ENCODE data around the gene OR6S1.
A peak's percentile ranks its signal among the peaks of the same experiment; 100 is the strongest.
"Not testable (repeated sequence)": the region's sequence is repeated elsewhere in the genome, so short reads cannot be mapped to it uniquely, and the experiment has no call there.

The OR6S1 gene

DNA sequence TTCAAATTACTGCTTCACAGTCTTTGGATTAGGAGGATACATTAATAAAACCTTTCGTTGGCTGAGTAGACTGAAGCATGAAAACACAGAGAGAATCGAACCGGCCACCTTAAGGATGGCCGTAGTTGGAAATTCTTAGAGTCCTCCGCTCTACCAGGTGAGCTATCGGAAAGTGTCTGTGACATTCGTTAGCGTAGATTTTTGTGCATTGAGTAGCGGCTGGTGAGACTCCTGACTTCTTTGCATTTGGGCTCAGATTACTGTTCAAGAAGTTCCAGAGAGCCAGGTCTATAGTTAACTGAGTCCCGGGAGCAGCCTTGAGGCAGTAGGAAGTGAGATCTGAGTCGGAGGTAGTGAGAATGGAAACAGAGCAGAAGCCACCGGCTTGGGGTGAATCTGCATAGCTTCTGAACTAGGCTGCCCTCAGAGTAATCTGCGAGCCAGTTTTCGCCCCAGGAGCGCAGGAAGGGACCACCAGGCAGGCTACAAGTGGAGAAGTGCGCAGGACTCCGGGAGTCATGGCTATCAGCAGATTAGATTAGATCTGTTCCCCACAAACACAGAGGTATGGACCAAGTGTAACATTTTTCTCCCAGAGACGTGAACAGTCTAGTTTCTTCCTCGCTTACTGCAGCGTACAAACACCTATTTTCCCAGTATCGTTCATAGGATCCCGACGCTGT, 11.0 kb downstream of the OR6S1 start:
- FAIRE-seq, result no peak

DNA sequence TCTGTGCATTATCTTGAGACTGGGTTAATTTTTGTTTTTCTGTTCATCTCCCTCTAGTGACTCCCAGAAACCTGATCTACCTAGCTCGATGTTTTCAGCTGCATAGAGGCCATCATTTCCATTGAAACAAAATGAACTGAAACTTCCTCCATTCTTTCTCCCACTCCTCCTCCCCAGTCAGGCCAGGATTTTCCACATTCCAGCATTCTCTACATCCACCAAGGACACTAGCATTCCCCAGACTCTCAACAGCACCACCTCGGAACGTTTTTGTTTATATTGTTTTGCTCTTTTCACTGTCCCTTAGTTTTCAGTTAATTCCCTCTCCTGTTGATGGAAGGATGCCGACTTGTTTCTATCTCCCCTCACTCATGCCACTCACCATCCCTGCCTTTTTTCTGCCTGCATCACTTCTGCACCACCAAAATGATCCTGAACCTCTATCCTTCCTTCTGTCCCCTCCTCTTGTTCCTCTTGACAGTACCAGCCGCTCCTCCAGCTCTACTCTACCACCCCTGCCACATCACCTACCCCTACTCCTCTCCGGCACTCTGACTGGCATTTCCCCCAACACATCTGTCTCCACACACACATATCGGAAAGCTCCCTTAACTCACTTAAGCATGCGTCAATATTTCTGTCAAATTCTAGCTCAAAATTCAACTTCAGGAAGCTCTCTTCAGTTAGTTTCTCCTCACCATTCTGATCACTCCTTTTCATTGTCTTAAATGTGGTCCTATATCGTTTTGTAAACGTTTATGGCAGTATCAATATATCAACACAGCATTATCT, 13.2 kb downstream of the OR6S1 start:
- FAIRE-seq, result no peak

DNA sequence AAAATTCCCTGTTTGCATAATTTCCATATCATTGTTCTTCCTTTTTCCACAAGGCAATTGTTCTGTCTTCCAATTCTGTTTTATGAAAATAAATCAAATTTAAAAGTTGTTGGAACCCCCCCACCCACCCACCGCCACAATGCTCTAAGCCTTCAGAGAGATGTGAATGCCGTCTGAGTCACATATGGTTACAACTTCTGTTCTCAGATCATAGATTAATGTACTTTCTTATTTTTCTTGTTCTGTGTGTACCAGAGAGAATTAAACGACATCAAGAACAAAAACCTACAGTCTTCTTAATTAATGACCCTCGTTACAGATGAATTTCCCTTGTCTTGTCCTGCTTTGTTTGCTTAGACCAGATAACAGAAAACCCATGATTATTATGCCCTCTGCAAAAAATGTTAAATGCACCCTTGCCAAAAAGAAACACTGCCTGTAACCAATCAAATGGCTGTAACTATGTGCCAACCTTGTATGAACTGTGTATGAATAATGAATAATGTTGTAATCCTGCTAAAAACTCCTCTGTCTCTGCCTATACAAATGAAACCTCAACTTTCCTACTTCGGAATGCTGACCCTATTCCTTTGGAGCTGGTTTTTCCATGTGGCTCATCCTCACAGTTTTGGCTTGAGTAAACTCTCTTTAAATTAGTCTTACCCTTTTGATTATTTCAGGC, 14.0 kb downstream of the OR6S1 start:
- no peak for FAIRE-seq

DNA sequence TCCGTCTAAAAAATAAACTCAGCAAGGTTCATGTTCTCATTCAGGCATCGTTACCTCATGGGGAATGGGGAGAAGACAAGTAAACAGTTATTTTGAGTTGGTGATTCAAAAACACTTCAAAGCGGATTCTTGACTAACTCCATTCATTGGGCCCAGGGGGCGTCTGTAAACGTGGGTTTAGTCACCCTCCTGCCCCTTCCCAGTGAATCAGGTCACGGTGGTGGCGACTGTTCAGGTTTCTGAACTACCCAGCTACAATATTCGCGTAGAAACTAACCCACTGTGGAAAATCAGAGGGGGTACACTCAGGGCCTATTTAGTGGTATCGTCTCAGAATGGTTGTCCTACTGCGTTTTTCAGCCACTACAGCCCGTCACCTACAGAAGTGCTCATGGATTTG, 15.2 kb downstream of the OR6S1 start:
- no peak for FAIRE-seq

DNA sequence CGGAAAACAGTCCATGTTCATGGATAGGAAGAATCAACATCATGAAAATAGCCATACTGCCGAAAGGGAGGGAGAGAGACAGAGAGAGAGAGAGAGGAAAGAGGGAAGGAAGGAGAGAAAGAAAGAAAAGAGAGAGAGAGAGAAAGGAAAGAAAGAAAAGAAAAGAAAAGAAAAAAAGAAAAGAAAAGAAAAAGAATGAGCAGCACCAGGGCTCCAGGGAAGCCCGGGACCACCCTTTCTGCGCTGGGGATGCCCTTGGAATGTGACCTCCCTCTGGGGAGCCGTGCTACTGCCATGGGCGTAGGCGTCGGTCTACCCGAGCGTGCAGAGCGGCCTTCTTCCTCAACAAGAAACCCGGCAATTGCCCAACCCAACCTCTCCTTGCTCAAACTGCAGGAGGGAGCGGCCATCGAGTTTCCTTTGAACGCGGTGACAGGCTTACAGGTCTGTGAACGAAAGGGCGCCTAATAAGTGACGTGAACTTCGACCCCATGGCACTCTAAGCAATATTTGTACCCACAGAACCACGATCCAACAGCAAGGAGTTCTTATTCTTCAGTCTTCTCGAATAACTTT, 16.9 kb downstream of the OR6S1 start:
- FAIRE-seq, result no peak

DNA sequence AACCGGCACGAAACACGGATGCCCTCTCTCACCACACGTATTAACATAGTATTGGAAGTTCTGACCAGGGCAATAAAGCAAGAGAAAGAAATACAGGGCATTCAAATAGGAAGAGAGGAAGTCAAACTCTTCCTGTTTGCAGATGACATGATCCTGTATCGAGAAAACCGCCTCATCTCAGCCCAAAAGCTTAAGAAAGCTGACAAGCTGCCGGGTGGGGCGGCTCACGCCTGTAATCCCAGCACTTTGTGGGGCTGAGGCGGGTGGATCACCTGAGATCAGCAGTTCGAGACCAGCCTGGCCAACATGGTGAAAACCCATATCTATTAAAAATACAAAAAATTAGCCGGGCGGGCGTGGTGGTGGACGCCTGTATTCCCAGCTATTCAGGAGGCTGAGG, 17.7 kb downstream of the OR6S1 start:
- no peak for FAIRE-seq

DNA sequence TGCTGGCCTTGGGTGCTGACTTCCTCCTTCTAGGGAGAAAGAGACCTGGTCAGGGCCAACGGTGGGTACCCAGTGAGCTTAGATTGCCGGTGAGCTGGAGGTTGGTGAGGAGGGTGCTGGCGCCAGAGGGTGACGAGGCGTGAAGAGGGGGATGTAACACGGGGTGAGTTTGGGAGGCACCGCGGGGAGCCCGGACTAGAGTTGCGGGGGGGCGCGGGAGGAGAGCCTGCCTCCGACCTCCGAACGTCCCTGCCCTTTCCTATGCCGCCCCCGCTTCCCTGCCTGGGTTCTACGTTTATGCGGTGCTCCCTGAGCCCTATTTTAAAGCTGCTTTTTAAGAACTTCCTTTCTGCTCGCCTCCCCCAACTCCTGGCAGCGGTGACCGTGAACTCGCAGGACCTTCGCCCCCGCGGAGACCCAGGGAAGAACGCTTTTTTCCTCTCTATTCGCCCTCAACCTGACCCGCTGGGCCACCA, 18.6 kb downstream of the OR6S1 start:
- no peak for FAIRE-seq

DNA sequence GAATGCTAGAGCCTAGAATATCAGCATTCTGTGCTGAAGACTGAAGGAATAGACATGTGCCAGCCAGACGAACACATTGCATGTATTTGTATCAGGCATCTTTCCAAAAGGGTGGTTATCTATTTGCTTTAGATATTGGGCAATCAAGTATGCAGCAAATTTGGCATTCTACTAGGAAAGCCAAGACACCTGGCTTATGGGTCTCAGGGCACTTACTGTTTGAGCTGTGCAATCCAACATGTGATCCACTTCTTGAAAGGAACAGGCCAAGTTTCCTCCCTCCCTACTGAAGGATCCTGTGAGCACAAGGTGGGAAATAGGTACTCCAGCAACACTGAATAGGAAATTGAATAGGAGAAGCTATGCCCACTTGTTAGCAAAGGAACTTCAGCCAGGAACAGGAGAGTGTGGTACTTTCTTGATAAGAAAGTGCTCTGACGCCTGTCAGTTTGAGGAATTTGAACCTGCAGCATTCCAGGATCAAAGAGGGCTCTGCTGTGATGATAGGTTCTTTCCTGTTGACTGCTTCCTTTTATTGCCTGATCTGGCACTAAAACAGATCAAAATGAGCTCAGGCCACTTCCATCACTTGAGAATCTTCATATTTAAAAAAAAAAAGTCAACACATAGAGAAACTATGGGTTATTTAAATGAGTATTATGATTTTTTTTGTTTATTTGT, 20.6 kb downstream of the OR6S1 start:
- FAIRE-seq, result no peak

DNA sequence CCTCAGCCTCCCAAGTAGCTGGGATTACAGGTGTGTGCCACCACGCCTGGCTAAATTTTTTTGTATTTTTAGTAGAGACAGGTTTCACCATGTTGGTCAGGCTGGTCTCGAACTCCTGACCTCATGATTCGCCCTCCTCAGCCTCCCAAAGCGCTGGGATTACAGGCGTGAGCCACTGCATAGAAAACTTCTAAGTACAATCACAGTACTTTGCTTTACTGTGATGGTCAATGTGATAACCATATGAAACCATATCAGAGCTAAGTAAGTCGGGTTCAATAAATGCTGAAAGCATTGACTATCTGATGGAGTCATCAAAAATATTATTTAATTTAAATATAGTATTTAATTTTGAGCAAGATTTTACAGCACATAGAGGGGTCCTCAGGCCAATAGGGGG, 21.8 kb downstream of the OR6S1 start:
- not testable (repeated sequence) for FAIRE-seq

DNA sequence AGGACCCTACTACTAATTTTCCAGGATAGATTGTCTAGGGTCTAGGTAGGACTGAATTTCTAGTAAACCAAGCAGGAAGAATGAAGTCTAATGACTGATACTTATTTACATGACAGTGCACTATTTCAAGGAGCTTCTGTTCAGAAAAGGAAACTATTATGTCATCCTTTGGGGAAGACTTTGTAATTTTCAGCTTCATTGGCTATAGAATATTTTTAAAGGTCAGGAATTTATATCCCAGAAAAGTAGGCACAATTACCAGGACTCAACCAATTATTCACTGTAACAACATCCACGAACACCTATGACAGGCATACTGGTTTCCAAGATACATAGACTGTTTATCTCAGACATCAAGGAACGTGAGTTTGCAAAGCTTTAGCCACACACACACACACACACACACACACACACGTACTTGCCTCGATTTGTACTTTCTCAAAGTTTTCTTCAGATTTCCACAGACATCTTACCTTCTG, 23.2 kb downstream of the OR6S1 start:
- no peak for FAIRE-seq

DNA sequence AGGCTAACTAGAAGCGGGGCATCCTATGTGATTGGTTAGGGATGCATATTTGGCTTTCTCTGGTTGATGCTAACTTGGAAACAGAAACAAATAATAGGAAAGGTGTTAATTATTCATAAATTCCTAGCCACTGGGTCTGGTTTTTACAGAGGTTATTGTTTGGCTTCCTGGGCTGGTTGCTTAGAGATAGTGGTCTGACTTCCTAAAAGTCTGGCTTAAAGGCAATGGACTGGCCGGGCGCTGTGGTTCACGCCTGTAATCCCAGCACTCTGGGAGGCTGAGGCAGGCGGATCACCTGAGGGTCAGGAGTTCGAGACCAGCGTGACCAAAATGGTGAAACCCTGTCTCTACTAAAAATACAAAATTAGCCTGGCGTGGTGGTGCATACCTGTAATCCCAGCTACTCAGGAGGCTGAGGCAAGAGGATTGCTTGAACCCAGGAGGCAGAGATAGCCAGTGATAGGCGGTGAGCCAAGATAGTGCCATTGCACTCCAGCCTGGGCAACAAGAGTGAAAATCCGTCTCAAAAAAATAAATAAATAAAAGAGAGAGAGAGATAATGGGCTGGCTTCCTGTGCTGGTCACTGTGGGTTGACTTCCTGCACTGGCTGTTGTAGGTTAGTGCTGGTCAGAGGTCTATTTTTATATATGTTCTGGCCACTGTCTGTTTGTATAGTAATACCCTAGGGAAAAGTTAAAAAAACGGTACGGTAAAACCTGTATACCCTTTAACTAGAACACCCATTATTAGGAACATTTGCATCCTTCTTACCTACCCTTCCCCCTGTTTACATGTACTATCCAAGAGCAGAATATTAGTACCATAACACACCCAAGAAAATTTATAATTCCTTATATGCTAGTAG, 24.1 kb downstream of the OR6S1 start:
- no peak for FAIRE-seq

DNA sequence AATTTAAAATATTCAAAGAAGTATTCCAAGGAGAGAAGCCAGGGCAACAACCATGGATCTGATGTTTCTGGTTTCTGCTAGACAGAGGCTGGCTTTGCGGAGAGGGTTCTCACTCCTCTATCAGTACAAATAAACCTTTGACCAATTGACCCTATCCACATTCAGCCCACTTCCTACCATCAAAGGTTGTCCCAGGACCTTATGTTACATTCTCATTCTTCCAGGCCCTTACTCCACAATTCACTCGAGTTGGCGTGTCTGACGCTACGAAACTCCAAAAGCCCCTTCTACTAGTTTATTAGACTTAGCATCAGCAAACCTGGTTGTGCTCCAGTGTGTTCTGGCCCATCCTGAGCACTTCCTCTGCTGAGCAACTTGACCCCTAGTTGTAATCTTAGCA, 25.5 kb downstream of the OR6S1 start:
- no peak for FAIRE-seq

DNA sequence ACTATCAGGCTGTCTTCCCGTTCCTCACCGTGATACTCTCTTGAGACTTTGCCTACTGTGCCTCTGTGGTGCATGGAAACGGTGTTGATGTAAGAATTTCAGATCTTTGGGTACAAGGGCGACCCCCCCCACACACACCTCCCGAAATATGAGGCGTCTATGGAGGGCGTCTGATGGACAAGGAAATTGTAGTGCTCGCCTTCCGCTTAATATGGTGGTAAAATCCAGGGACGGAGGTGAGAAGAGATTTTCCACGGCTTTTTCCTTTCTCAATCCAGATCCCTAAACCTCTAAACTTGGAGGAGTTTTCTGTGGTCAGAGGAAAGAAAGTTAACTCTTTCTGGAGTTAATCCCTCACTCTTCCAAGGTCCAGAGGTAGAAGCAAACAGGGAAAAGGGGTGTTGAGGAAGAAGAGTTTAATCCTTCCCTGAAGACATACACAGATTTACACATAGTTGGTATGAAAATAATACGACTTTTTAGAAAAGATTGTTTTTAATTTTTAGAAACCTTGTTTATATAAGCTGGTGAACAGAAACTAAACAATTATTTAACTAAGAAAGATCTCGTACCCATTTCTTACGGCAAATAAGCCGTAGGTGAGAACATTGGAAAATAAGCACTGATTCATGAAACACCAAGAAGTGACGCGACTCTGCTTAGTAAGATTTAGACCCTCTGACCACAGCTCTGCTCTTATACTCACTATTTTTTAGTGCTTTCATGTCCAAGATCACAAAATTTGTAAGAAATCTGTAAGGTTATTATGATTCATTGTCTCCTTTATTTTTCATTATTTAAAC, 27.3 kb downstream of the OR6S1 start:
- no peak for FAIRE-seq

DNA sequence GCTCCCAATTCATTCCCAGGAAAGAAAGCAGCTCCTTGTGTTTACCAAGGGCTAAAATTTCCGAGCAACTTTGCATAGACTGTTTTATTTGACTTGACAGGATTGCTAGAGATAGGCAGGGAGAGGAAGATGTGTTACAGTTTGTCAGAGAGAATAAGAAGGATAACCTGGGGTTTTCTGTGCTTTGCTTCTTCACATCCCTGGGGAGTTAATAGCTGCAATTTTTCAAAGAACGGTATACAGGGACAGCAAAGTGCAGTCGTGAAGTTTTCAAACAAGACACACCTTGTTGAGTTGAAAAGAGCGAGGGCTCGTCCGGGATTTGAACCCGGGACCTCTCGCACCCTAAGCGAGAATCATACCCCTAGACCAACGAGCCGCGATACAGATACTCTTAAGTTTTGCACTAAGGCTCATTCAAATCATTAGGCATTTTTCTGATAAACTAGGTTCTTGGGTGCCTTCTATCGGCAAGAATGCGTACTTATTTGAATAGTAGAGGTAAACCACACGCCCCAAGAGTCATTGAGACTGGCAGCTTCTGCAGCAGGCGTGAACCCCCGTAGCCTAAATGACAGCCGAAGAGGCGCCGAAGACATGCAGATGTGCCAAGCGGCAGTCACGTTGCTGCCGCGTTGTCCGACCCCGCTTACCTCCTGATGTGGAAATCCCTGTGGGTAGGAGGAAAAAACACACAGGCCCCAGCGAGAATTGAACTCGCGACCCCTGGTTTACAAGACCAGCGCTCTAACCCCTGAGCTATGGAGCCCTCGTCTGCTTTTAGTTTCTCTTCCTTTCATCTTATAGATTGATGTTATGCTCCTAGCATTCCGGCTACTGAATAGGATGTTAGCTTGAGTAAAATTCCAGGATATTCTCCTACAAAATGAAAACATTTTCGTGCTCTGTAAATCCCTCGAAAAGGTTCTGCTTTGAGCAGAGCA, 28.1 kb downstream of the OR6S1 start:
- peak; percentile 92 for FAIRE-seq

DNA sequence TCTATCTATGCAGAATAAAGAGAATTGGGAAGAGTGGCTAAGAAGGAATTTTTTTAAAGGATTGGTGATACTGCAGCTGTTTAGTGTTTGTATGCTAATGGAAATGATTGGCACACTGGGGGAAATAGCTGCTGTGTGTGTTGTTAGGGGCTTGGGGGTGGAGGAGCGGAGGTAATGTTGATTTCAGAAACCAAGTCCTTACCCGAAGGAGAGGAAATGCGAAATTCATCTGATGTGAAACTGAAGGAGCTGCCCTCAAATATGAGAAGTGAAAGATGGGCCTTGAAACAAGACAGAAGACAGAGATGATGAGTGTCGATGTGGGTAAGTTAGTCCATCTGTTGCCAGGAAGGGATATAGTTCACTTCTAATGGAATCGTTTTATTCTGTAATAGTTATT, 29.1 kb downstream of the OR6S1 start:
- no peak for FAIRE-seq

DNA sequence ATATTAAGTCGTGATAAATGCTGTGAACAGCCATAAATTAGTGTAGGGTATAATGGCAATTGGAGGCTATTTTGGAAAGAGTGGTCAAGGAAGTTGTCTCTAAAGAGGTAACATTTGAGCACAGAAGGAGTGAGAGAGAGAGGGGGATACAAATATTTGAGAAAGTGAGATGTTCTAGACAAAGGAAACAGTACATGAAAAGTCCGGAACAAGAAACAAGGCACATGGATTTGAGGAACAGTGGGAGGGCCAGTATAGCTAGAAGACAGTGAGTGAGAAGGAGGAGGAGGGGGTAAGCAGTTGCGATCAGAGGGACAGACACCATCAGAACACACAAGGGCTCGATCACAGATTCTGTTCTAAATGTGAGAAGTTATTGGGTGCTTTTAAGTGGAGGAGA, 30.2 kb downstream of the OR6S1 start:
- FAIRE-seq, result no peak

DNA sequence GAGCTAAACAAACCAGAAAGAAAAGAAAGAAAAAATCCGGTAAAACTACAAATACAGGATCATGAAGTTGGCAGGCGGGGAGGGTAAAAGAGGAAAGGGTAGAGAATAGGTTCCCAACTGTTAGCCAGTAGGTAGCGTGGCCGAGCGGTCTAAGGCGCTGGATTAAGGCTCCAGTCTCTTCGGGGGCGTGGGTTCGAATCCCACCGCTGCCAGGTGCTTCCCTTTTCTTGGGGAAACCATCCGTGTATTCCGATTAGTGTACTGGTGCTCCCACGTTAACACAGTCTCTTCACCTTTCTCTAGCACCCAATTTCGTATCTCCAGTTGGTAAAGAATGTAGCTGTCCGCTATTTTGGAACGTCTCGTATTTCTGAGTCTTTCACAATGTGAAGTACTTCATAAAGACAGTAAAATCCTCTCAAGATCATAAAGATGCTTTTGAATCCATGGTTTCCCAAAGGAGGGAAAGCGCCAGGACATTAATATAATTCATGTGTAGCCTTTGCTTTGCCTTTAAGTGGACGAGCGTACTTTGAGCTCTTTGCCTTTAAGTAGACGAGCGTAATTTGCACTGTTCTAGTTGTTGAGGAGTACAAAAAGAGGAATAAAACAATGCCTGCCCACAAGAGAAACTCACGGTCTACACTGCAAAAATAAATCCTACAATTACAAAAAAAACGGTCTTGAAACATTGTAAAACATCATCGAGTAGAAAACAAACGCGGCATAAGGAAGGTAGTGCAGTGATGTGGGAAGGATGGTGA, 31.3 kb downstream of the OR6S1 start:
- no peak for FAIRE-seq

DNA sequence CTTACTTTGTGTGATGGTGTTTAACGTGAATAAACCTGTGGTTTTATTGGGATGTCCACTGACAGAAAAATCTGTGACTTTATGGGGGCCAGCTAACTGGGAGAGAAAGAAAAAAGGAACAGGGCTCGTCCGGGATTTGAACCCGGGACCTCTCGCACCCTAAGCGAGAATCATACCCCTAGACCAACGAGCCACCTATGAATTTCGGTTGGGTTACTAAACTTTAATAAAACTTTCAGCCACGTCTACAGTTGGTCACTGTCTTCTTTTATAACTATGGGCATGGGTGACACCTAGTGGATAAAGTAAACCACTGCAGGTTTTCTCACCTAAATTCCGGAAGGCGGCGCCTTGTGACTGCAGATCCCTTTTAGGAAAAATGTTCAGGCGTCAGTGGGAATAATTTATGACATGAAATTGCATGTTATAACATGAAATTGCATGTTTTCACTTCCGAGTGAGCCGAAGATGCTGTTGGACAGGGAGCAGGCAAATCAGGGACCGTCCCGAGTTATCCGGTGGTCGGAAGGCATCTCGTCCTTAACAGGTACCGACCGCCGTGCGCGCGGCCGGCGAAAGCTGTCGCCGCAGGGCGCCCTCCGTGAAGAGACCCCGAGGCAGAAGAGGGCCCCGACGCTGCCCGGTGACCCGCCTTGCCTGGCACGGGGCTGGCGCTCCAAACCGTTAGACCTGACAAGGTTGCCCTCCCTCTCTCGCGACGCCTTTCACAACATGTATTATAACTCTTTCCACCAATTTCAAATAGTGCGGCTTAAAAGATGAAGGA, 32.1 kb downstream of the OR6S1 start:
- FAIRE-seq, result peak; percentile 68

Measured in A204.1 (cell line).